CD4-positive, alpha-beta memory T cell (primary cell): Measurements from ENCODE around the gene TIGAR. TPM values are rescaled to one million over a fixed set of nuclear protein-coding genes. Genes with fewer than 3 reads are reported as not detected.
A peak's percentile ranks its signal among the peaks of the same experiment; 100 is the strongest.

Source experiments
- CTCF ChIA-PET: fragments of 350-600 bp; sonication (Branson Sonifier 250); formaldehyde crosslinking; loops from one replicate; lab custom pipeline; 2021; ENCODE audit warnings: inconsistent platforms; ENCODE audit not compliant: partially characterized antibody; lab: Charles Lee
- POLR2A ChIA-PET: fragments of 350-600 bp; sonication (Branson Sonifier 250); formaldehyde crosslinking; loops from one replicate; lab custom pipeline; 2021; ENCODE audit not compliant: partially characterized antibody; lab: Charles Lee
- DNase-seq, 5 donors: peaks; one replicate each; pipeline versions ENCODE4 v3.0.0 to v3.0.0-alpha.2; 2020 to 2022; ENCODE audit warnings: mixed read lengths in 1 of 5
- H3K27ac ChIP-seq: one replicate; pipeline ENCODE4 v1.7.0; 2013; ENCODE audit warnings: low read depth, low read length
- H3K27me3 ChIP-seq: 2 replicates; pipeline ENCODE4 v1.7.0; 2013; ENCODE audit warnings: mild to moderate bottlenecking, low read length, moderate library complexity; ENCODE audit not compliant: insufficient read depth
- H3K36me3 ChIP-seq: 2 replicates; pipeline ENCODE4 v1.7.0; 2013; ENCODE audit warnings: mild to moderate bottlenecking, low read length, moderate library complexity; ENCODE audit not compliant: insufficient read depth
- H3K4me1 ChIP-seq: 2 replicates; pipeline ENCODE4 v1.7.0; 2013; ENCODE audit warnings: mild to moderate bottlenecking, low read length, moderate library complexity; ENCODE audit not compliant: insufficient read depth
- H3K4me3 ChIP-seq, 2 donors: one replicate each; pipeline ENCODE4 v1.7.0; 2013; ENCODE audit warnings: low read length in 2 of 2, mild to moderate bottlenecking in 1 of 2
- H3K9me3 ChIP-seq, 2 donors: one replicate each; pipeline ENCODE4 v1.7.0; 2013; ENCODE audit warnings: low read length in 2 of 2, control low read depth in 1 of 2; ENCODE audit not compliant: control insufficient read depth in 1 of 2
- H3K27ac Mint-ChIP-seq, 7 donors: one replicate each; pipeline ENCODE4 v1.8.0; 2020 to 2021; ENCODE audit warnings: mixed read lengths in 7 of 7, mild to moderate bottlenecking in 6 of 7, inconsistent platforms in 3 of 7, moderate library complexity in 3 of 7
- H3K27me3 Mint-ChIP-seq, 2 donors: one replicate each; pipeline ENCODE4 v1.8.0; 2020 to 2021; ENCODE audit warnings: mixed read lengths in 2 of 2
- H3K36me3 Mint-ChIP-seq, 2 donors: one replicate each; pipeline ENCODE4 v1.8.0; 2020 to 2021; ENCODE audit warnings: mixed read lengths in 2 of 2, inconsistent platforms in 1 of 2, mild to moderate bottlenecking in 1 of 2
- H3K4me1 Mint-ChIP-seq, 4 donors: one replicate each; pipeline ENCODE4 v1.8.0; 2020 to 2021; ENCODE audit warnings: mixed read lengths in 4 of 4, mild to moderate bottlenecking in 1 of 4
- H3K4me3 Mint-ChIP-seq, 8 donors: one replicate each; pipeline ENCODE4 v1.8.0; 2020 to 2021; ENCODE audit warnings: mixed read lengths in 8 of 8, mild to moderate bottlenecking in 7 of 8, moderate library complexity in 6 of 8, inconsistent platforms in 3 of 8
- H3K9me3 Mint-ChIP-seq, 8 donors: one replicate each; pipeline ENCODE4 v1.8.0; 2020 to 2021; ENCODE audit warnings: mixed read lengths in 8 of 8, mild to moderate bottlenecking in 5 of 8, inconsistent platforms in 3 of 8, moderate library complexity in 1 of 8
- intact Hi-C: fragments of 100-400 bp; cut with micrococcal nuclease; formaldehyde crosslinking; loops from one replicate; pipeline ENCODE4 v1.15.1; 2023
- polyA plus RNA-seq, 2 donors: library from polyadenylated mRNA; unstranded; fragments of 300-500 nt; fragmentation: Illumina TruSeq; gene quantifications; one replicate each; pipeline ENCODE4 v1.2.3, GENCODE V29; 2021
- total RNA-seq, 2 experiments: library from RNA; stranded (reverse); gene quantifications; one replicate each; pipeline ENCODE4 v1.2.3, GENCODE V29; 2021

The TIGAR gene
- total and polyA plus RNA-seq, 4 experiments from 2014 or later, result 1.9 to 17.3 (median 8.9) TPM

- Histone ChIP-seq H3K27ac (no peak overlapping the region), H3K4me1 (peaks cover 30% of the 10 kb centered on the region), H3K9me3 (no peaks in the 10 kb centered on the region), H3K36me3 (no peaks in the 10 kb centered on the region), H3K27me3 (no peaks in the 10 kb centered on the region), H3K4me3 (no peak overlapping the region)
- ChIA-PET POLR2A (interaction anchor here (0.8 to 3.1 kb wide), 5 partner anchors 10 to 208 kb away, joined by 3 to 11 read pairs (median 4); no protein-coding TSS in a partner anchor), CTCF (interaction anchor here (1.2 to 2.1 kb wide), 5 partner anchors 23 to 437 kb away, joined by 3 to 7 read pairs (median 4); no protein-coding TSS in a partner anchor)
- intact Hi-C loops, result no loop called here
- Mint-ChIP-seq H3K9me3 (no peaks in the 10 kb centered on the region), H3K36me3 (peaks cover 4 to 21% of the 10 kb centered on the region in 2 donors), H3K4me3 (peak overlapping the region; percentile 12 to 85 (median 62)), H3K27me3 (no peaks in the 10 kb centered on the region), H3K4me1 (peaks cover 24 to 68% (median 42%) of the 10 kb centered on the region in 4 donors), H3K27ac (peak overlapping the region in 5 of 7 donors; percentile 32 to 95 (median 70))
- no peak for DNase-seq
Measured at GRCh38 chr12:4322726-4323125, 1.7 kb downstream of the TIGAR start.

- no peak overlapping the region for H3K27ac ChIP-seq
- CTCF ChIA-PET, result interaction anchor here (1.5 to 2.1 kb wide), 2 partner anchors 27 to 47 kb away, joined by 4 to 7 read pairs; no protein-coding TSS in a partner anchor
Measured at GRCh38 chr12:4323396-4323795, 2.4 kb downstream of the TIGAR start.

GRCh38 chr12:4324366-4324765, 3.4 kb downstream of the TIGAR start:
- Mint-ChIP-seq H3K9me3 (no peaks in the 10 kb centered on the region), H3K4me3 (no peak overlapping the region), H3K27ac (no peak overlapping the region), H3K27me3 (no peaks in the 10 kb centered on the region), H3K36me3 (peaks cover 7 to 26% of the 10 kb centered on the region in 2 donors), H3K4me1 (peaks cover 27 to 71% (median 43%) of the 10 kb centered on the region in 4 donors)
- no peak for DNase-seq
- Histone ChIP-seq H3K9me3 (no peaks in the 10 kb centered on the region), H3K4me1 (peaks cover 30% of the 10 kb centered on the region), H3K27ac (no peak overlapping the region), H3K4me3 (no peak overlapping the region), H3K36me3 (no peaks in the 10 kb centered on the region), H3K27me3 (no peaks in the 10 kb centered on the region)
- ChIA-PET POLR2A (no interaction called here), CTCF (interaction anchor here (0.6 to 0.7 kb wide), 2 partner anchors 19 to 495 kb away, joined by 3 read pairs; no protein-coding TSS in a partner anchor)
- intact Hi-C loops, result no loop called here

More at GRCh38 chr12:4323396-4323795, 2.4 kb downstream of the TIGAR start:
- Histone ChIP-seq H3K27me3 (no peaks in the 10 kb centered on the region), H3K36me3 (no peaks in the 10 kb centered on the region), H3K4me3 (no peak overlapping the region), H3K9me3 (no peaks in the 10 kb centered on the region), H3K4me1 (peaks cover 30% of the 10 kb centered on the region)
- peak overlapping the region in 6 of 8 donors; percentile 6 to 67 (median 33) for H3K4me3 Mint-ChIP-seq
- no peak for DNase-seq
- H3K36me3 Mint-ChIP-seq, result peaks cover 4 to 22% of the 10 kb centered on the region in 2 donors
- intact Hi-C loops, result no loop called here
- no peaks in the 10 kb centered on the region for H3K9me3 Mint-ChIP-seq
- peak overlapping the region in 5 of 7 donors; percentile 29 to 95 (median 52) for H3K27ac Mint-ChIP-seq
- no peaks in the 10 kb centered on the region for H3K27me3 Mint-ChIP-seq
- POLR2A ChIA-PET, result no interaction called here
- H3K4me1 Mint-ChIP-seq, result peaks cover 24 to 68% (median 43%) of the 10 kb centered on the region in 4 donors

- ChIA-PET POLR2A (no interaction called here), CTCF (interaction anchor here (1.3 kb wide), 1 partner anchor 17 kb away, joined by 3 read pairs; no protein-coding TSS in a partner anchor)
- DNase-seq, result no peak
- H3K27me3 Mint-ChIP-seq, result no peaks in the 10 kb centered on the region
- H3K36me3 Mint-ChIP-seq, result peaks cover 7 to 33% of the 10 kb centered on the region in 2 donors
- no peaks in the 10 kb centered on the region for H3K27me3 ChIP-seq
- no peak overlapping the region for H3K27ac ChIP-seq
- intact Hi-C loops, result no loop called here
- H3K27ac Mint-ChIP-seq, result peak overlapping the region in 2 of 7 donors; percentile 35 to 66
- peaks cover 24% of the 10 kb centered on the region for H3K4me1 ChIP-seq
- H3K4me3 Mint-ChIP-seq, result no peak overlapping the region
- H3K9me3 Mint-ChIP-seq, result no peaks in the 10 kb centered on the region
- no peak overlapping the region for H3K4me3 ChIP-seq
- no peaks in the 10 kb centered on the region for H3K9me3 ChIP-seq
- no peaks in the 10 kb centered on the region for H3K36me3 ChIP-seq
- peaks cover 24 to 65% (median 42%) of the 10 kb centered on the region in 4 donors for H3K4me1 Mint-ChIP-seq
Measured at GRCh38 chr12:4325966-4326365, 5.0 kb downstream of the TIGAR start.

GRCh38 chr12:4327293-4327692, 6.3 kb downstream of the TIGAR start:
- Histone ChIP-seq H3K36me3 (no peaks in the 10 kb centered on the region), H3K4me1 (peaks cover 15% of the 10 kb centered on the region), H3K9me3 (no peaks in the 10 kb centered on the region), H3K27ac (no peak overlapping the region), H3K4me3 (no peak overlapping the region), H3K27me3 (no peaks in the 10 kb centered on the region)
- intact Hi-C loops, result no loop called here
- Mint-ChIP-seq H3K27ac (no peak overlapping the region), H3K4me3 (no peak overlapping the region), H3K4me1 (peaks cover 20 to 52% (median 36%) of the 10 kb centered on the region in 4 donors), H3K36me3 (peaks cover 18 to 33% of the 10 kb centered on the region in 2 donors), H3K9me3 (no peaks in the 10 kb centered on the region), H3K27me3 (no peaks in the 10 kb centered on the region)
- ChIA-PET POLR2A (no interaction called here), CTCF (interaction anchor here (1.4 kb wide), 1 partner anchor 23 kb away, joined by 4 read pairs; no protein-coding TSS in a partner anchor)
- no peak for DNase-seq

- no peak overlapping the region for H3K27ac Mint-ChIP-seq
- no peak overlapping the region for H3K27ac ChIP-seq
- POLR2A ChIA-PET, result no interaction called here
- H3K36me3 Mint-ChIP-seq, result peaks cover 24 to 41% of the 10 kb centered on the region in 2 donors
- H3K27me3 Mint-ChIP-seq, result no peaks in the 10 kb centered on the region
- H3K9me3 ChIP-seq, result no peaks in the 10 kb centered on the region
- no peak for DNase-seq
- no peak overlapping the region for H3K4me3 ChIP-seq
- intact Hi-C loops, result no loop called here
- peaks cover 10 to 31% (median 20%) of the 10 kb centered on the region in 4 donors for H3K4me1 Mint-ChIP-seq
- H3K4me3 Mint-ChIP-seq, result no peak overlapping the region
- CTCF ChIA-PET, result no interaction called here
- no peaks in the 10 kb centered on the region for H3K9me3 Mint-ChIP-seq
- no peaks in the 10 kb centered on the region for H3K27me3 ChIP-seq
- no peaks in the 10 kb centered on the region for H3K36me3 ChIP-seq
- no peaks in the 10 kb centered on the region for H3K4me1 ChIP-seq
Measured at GRCh38 chr12:4330203-4330602, 9.2 kb downstream of the TIGAR start.

- peaks cover 34 to 44% of the 10 kb centered on the region in 2 donors for H3K36me3 Mint-ChIP-seq
- peaks cover 4% of the 10 kb centered on the region for H3K36me3 ChIP-seq
- POLR2A ChIA-PET, result interaction anchor here (0.7 kb wide), 1 partner anchor 11 kb away, joined by 3 read pairs; no protein-coding TSS in a partner anchor
- H3K4me1 ChIP-seq, result no peaks in the 10 kb centered on the region
- no peak overlapping the region for H3K27ac ChIP-seq
- DNase-seq, result no peak
- no peaks in the 10 kb centered on the region for H3K9me3 Mint-ChIP-seq
- CTCF ChIA-PET, result interaction anchor here (0.9 kb wide), 1 partner anchor 54 kb away, joined by 3 read pairs; no protein-coding TSS in a partner anchor
- peaks cover 6 to 27% (median 15%) of the 10 kb centered on the region in 4 donors for H3K4me1 Mint-ChIP-seq
- H3K27me3 ChIP-seq, result no peaks in the 10 kb centered on the region
- H3K4me3 Mint-ChIP-seq, result no peak overlapping the region
- H3K27me3 Mint-ChIP-seq, result no peaks in the 10 kb centered on the region
- H3K9me3 ChIP-seq, result no peaks in the 10 kb centered on the region
- H3K27ac Mint-ChIP-seq, result no peak overlapping the region
- no peak overlapping the region for H3K4me3 ChIP-seq
- intact Hi-C loops, result no loop called here
Measured at GRCh38 chr12:4331221-4331620, 10.2 kb downstream of the TIGAR start.
